Mesodermal cell (in vitro differentiated cells): ENCODE data around the gene PTPRF.
"Not testable (repeated sequence)": the region's sequence is repeated elsewhere in the genome, so short reads cannot be mapped to it uniquely, and the experiment has no call there.

Experiments used
- H3K27ac ChIP-seq: 2 replicates; pipeline ENCODE4 v1.7.0; 2013; ENCODE audit warnings: mild to moderate bottlenecking, low read depth, low read length, moderate library complexity; ENCODE audit not compliant: severe bottlenecking
- H3K36me3 ChIP-seq: 2 replicates; pipeline ENCODE4 v1.7.1; 2013; ENCODE audit warnings: mild to moderate bottlenecking, low read length, moderate library complexity; ENCODE audit not compliant: control insufficient read depth, insufficient read depth
- H3K4me1 ChIP-seq: one replicate; pipeline ENCODE4 v1.7.1; 2013; ENCODE audit warnings: mild to moderate bottlenecking, low read length; ENCODE audit not compliant: insufficient read depth, control insufficient read depth, poor library complexity, severe bottlenecking
- H3K4me3 ChIP-seq: 2 replicates; pipeline ENCODE4 v1.7.0; 2013; ENCODE audit warnings: low read length, control low read depth, mild to moderate bottlenecking; ENCODE audit not compliant: insufficient read depth, poor library complexity, severe bottlenecking; ENCODE audit errors: extremely low read depth
- H3K9me3 ChIP-seq: 2 replicates; pipeline ENCODE4 v1.7.1; 2013; ENCODE audit warnings: mild to moderate bottlenecking, low read length, moderate library complexity; ENCODE audit not compliant: control insufficient read depth
- WGBS, 2 experiments: methylation state at CpG; one replicate each; pipeline ENCODE4 v1.1.5; 2013; ENCODE audit warnings: missing lambda C conversion rate in 2 of 2; ENCODE audit not compliant: insufficient coverage in 2 of 2; 5-methylcytosine and 5-hydroxymethylcytosine counted together

Gene PTPRF

DNA sequence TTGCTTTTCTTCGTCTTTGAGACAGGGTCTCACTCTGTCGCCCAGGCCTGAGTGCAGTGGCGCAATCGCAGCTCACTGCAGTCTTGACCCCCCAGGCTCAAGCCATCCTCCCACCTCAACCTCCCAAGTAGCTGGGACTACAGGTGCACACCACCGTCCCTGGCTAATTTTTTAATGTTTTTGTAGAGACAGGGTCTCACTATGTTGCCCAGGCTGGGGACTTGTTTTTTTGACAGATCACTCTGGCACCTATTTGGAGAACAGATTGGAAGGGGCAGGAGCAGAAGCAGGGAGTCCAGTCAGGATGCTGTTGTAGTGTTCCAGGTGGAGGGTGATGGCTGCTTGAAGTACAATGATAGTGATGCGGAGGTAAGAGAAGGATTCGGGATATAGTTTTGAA lies 106.6 kb downstream of the PTPRF start:
- no peaks in the 10 kb centered on the region for H3K4me1 ChIP-seq
- no peak overlapping the region for H3K4me3 ChIP-seq
- no peaks in the 10 kb centered on the region for H3K36me3 ChIP-seq
- no peak overlapping the region for H3K27ac ChIP-seq
- no peaks in the 10 kb centered on the region for H3K9me3 ChIP-seq
- 88 to 91% methylated on average over 5 to 7 of the region's 7 CpGs for WGBS, 2 experiments

DNA sequence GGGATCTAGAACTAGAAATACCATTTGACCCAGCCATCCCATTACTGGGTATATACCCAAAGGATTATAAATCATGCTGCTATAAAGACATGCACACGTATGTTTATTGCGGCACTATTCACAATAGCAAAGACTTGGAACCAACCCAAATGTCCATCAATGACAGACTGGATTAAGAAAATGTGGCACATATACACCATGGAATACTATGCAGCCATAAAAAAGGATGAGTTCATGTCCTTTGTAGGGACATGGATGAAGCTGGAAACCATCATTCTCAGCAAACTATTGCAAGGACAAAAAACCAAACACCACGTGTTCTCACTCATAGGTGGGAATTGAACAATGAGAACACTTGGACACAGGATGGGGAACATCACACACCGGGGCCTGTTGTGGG lies 107.7 kb downstream of the PTPRF start:
- not testable (repeated sequence) for H3K4me3 ChIP-seq, H3K9me3 ChIP-seq, H3K27ac ChIP-seq, H3K4me1 ChIP-seq, H3K36me3 ChIP-seq
- WGBS, 2 experiments: no CpG with 5 or more reads among the region's 4 CpGs

DNA sequence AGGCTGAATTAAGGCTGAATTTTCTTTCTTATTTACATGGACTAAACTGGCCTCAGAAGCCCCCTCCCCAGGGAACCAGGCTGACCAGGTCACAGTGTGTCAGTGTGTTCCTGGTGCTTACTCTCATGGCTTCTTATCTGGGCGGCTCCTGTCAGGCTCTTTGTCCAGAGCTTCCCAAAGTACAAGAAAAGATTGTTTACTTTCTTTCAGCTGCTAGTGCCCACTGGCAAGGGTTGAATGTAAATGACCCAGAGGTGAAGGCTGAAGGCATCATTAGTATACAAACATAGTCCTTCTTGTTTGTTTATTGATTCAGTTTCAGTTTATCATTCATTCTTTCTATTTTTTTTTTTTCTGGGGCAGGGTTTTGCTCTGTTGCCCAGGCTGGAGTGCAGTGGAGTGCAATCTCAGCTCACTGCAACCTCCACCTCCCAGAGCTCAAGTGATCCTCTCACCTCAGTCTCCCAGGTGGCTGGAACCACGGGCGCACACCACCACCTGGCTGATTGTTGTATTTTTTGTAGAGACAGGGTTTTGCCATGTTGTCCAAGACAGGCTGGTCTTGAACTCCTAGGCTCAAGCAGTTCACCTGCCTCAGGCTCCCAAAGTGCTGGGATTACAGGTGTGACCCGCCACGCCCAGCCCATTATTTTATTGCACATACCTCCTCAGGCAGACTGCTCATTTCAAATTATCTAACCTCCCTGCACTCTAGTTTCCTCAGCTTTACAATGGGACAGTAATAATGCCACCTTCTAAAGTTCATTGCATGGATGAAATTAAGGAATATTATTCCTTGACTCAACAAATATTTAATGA lies 109.5 kb downstream of the PTPRF start:
- no peaks in the 10 kb centered on the region for H3K9me3 ChIP-seq
- no peak overlapping the region for H3K4me3 ChIP-seq
- WGBS, 2 experiments: 77 to 89% methylated on average over 3 to 4 of the region's 5 CpGs
- H3K27ac ChIP-seq: no peak overlapping the region
- no peaks in the 10 kb centered on the region for H3K36me3 ChIP-seq
- no peaks in the 10 kb centered on the region for H3K4me1 ChIP-seq

DNA sequence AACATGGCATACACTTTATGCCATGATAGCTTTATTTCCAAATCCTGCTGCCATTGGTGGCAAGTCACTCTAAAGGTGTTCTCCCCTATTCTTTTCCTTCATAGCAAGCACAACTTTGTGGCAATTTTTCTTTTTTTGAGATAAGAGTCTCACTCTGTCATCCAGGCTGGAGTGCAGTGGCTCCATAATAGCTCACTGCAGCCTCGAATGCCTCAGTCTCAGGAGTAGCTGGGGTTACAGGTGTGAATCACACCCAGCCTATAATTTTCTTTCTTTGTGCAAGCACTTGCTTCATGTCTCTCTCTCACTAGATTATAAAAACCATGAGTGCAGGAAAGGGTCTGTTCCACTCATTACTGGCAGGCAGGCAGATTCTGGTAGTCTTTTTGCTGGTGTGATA lies 113.9 kb downstream of the PTPRF start:
- Histone ChIP-seq H3K36me3 (no peaks in the 10 kb centered on the region), H3K4me1 (peaks cover 3% of the 10 kb centered on the region), H3K4me3 (no peak overlapping the region), H3K9me3 (no peaks in the 10 kb centered on the region), H3K27ac (no peak overlapping the region)
- 78 to 89% methylated on average over 1 of the region's 1 CpG for WGBS, 2 experiments

DNA sequence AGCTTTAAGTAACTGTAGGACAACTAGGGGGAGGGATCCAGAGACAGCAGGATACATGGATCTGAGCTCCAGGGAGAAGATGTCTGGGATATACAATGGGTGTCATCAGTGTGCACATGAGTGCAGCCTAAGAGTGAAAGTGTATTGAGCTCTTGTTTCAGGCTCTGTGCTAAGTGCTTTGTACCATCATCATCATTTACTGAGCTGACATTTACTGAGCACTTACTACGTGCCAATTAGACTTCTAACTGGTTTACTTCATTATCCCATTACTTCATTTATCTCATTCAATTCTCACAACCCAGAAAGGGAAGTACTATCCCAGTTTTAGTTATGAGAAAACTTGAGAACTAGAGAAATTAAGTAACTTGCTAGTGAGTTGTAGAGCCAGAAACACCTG lies 114.8 kb downstream of the PTPRF start:
- no peak overlapping the region for H3K27ac ChIP-seq
- no peak overlapping the region for H3K4me3 ChIP-seq
- 89% methylated on average over 1 of the region's 1 CpG; no CpG with 5 or more reads in 1 of the 2 experiments for WGBS, 2 experiments
- H3K9me3 ChIP-seq: no peaks in the 10 kb centered on the region
- H3K36me3 ChIP-seq: no peaks in the 10 kb centered on the region
- peaks cover 3% of the 10 kb centered on the region for H3K4me1 ChIP-seq

DNA sequence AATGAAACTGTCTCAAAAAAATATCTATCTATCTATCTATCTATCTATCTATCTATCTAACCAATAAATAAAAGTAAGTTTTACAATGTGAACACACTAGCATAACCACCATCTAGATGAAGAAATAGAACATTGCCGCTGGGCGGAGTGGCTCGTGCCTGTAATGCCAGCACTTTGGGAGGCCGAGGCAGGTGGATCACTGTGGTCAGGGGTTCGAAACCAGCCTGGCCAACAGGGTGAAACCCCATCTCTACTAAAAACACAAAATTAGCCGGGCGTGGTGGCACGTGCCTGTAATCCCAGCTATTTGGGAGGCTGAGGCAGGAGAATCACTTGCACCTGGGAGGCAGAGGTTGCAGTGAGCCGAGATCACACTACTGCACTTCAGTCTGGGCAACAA lies 116.6 kb downstream of the PTPRF start:
- H3K4me1 ChIP-seq, H3K27ac ChIP-seq, H3K4me3 ChIP-seq, H3K9me3 ChIP-seq, H3K36me3 ChIP-seq: not testable (repeated sequence)
- WGBS, 2 experiments: 76 to 79% methylated on average over 3 to 5 of the region's 9 CpGs

DNA sequence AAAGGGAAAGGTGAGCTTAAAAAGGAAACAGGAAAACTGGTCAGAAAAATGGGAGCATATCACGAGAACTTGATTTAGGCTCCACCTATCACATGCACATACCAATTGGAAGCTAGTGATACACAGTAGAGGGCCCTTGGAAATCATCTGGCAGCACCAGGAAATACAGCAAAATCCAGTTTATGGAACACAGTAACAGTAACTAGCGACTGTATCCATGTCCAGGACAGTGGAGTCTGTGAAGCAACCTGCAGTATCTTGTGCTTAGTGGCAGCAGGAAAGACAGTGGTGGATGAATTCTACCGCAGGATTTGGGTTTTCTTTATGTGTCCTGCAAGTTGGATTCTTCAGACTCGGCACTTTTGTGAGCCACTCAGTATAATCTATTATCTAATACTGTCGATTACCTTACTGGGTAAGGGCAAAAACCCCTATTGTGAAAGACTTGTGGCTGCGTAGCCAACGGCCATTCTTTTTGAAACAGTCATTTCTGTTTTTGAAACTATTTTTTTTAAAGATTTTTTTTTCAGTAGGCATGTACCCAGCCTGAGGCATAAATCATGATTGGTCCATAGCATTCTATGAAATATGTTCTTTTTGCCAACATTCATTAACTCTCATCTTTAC lies 117.7 kb downstream of the PTPRF start:
- no peak overlapping the region for H3K4me3 ChIP-seq
- no peak overlapping the region for H3K27ac ChIP-seq
- peaks cover 7% of the 10 kb centered on the region for H3K36me3 ChIP-seq
- 98 to 100% methylated on average over 4 to 7 of the region's 7 CpGs for WGBS, 2 experiments
- H3K4me1 ChIP-seq: peaks cover 10% of the 10 kb centered on the region
- H3K9me3 ChIP-seq: no peaks in the 10 kb centered on the region

DNA sequence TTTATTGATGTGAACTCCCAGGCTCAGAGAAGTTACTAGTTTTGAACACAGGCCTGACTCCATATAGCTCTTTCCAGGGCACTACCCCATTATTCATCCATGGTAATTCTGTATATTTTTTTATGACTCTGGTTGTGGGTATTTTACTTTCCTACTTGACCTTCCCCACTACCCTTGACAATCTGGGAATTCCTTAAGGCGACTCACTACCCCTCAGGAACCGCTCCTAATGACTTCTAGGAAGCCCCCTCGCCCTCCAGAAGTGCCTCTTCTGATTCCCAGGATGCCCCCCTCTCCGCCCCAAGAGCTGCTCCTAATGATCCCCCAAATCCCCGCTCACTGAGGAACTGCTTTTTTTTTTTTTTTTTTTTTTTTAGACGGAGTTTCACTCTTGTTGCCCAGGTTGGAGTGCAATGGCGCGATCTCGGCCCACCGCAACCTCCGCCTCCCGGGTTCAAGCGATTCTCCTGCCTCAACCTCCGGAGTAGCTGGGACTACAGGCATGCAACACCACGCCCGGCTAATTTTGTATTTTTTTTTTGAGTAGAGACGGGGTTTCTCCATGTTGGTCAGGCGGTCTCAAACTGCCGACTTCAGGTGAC lies 118.3 kb downstream of the PTPRF start:
- Histone ChIP-seq H3K36me3 (peaks cover 14% of the 10 kb centered on the region), H3K4me1 (peaks cover 16% of the 10 kb centered on the region), H3K27ac (peak overlapping the region; percentile 95), H3K4me3 (peak overlapping the region; percentile 93), H3K9me3 (no peaks in the 10 kb centered on the region)
- 61 to 63% methylated on average over 6 to 14 of the region's 19 CpGs for WGBS, 2 experiments

DNA sequence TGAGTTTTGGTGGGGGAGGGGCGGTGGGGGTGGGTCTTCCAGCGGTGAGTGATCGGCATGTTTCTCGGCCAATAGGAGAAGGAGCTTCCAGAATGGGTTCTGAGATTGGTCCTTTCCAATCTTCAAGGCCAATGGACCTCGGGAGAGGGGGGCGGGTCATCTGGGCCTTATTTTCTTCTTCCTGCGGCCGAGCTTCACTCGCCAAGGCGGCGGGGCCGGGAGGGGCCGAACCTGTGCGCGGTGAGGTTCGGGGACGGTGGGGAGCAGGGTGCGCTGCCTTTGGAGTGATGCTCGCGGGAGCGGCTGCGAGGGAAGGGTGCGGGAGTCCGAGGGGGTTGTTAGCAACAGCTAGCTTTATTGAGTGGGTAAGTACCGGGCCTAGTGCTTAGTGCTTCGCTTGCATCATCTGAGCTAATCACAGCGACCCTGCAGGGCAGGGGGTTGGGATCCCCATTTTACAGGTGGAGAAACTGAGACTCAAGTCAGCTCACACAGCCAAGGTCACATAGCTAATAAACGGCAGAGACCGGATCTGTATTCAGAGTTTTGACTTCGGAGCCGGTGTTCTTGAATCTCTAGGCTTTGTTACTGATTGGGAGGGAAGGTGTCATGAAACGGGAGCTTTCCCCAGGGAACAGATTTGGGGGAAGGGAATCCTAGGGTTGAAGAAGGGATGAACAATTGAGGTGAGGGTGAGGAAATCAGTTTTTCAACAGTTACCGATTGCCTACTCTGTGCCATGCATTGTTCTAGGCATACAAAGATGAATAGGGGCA lies 119.8 kb downstream of the PTPRF start:
- 2% methylated on average over 20 to 24 of the region's 33 CpGs for WGBS, 2 experiments
- Histone ChIP-seq H3K27ac (peak overlapping the region; percentile 95), H3K4me3 (peak overlapping the region; percentile 93), H3K4me1 (peaks cover 16% of the 10 kb centered on the region), H3K9me3 (no peaks in the 10 kb centered on the region), H3K36me3 (peaks cover 29% of the 10 kb centered on the region)

DNA sequence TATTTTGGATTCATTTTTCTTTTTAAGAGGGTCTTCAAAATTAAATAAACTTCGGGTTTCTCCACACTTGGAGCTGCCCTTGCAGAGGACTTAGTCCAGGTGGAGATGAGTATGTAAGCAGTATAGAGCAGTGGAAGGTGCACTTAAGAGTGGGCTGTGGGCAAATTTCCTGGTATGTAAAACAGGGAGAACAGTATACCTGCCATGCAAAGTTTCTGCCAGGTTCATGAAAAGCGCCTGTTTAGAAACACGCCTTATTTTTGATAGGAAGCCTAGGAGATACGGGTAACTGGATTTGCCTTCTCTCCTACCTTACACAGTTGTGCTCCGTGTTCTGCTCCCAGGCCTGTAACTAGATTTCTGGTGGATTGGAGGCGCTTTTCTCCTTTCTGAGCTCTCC lies 120.5 kb downstream of the PTPRF start:
- peaks cover 36% of the 10 kb centered on the region for H3K36me3 ChIP-seq
- WGBS, 2 experiments: 33 to 46% methylated on average over 4 of the region's 6 CpGs
- H3K27ac ChIP-seq: no peak overlapping the region
- peak overlapping the region; percentile 93 for H3K4me3 ChIP-seq
- no peaks in the 10 kb centered on the region for H3K9me3 ChIP-seq
- H3K4me1 ChIP-seq: peaks cover 16% of the 10 kb centered on the region
